ENCODE results near the gene SLC44A5. TPM values are rescaled to one million over a fixed set of nuclear protein-coding genes. Genes with fewer than 3 reads are reported as not detected.

The SLC44A5 gene
- total and polyA plus RNA-seq, 2 donors from 2014 or later = 0.66 to 5.0 TPM

- FAIRE-seq (no peak), DNase-seq (no peak)
- no peaks in the 10 kb centered on the region for H3K27me3 ChIP-seq (ENCODE audit: control insufficient read depth, insufficient read depth, low read length)
- intact Hi-C loops (cut with DNase I) = no loop called here
- no peak overlapping the region for H3K9ac ChIP-seq (ENCODE audit: low read length in 3 of 3)
- no peaks in the 10 kb centered on the region for H3K36me3 ChIP-seq (ENCODE audit: control insufficient read depth in 2 of 3, insufficient read depth in 3 of 3, low read length in 3 of 3)
- H3K4me3 ChIP-seq (ENCODE audit: low read length in 3 of 3) = no peak overlapping the region
- H3K27ac ChIP-seq (ENCODE audit: low read depth in 2 of 2, low read length in 2 of 2) = no peak overlapping the region
- H3K9me3 ChIP-seq (ENCODE audit: control insufficient read depth in 2 of 3, insufficient read depth in 1 of 3, low read length in 3 of 3) = no peaks in the 10 kb centered on the region
- TF ChIP-seq CTCF (IDR thresholded peaks at IDR 0.05; ENCODE audit: borderline replicate concordance, extremely low read depth, insufficient read depth) = no peak
- no peaks in the 10 kb centered on the region for H3K4me1 ChIP-seq (ENCODE audit: control insufficient read depth in 2 of 3, insufficient read depth in 2 of 3, low read depth in 1 of 3, low read length in 3 of 3)
These were observed 185.8 kb downstream of the SLC44A5 start for GRCh38 chr1:75425001-75425650.

GRCh38 chr1:75423616-75424015 lies 187.3 kb downstream of the SLC44A5 start:
- Histone ChIP-seq H3K9me3 (ENCODE audit: control insufficient read depth in 2 of 3, insufficient read depth in 1 of 3, low read length in 3 of 3) (no peaks in the 10 kb centered on the region), H3K36me3 (ENCODE audit: control insufficient read depth in 2 of 3, insufficient read depth in 3 of 3, low read length in 3 of 3) (no peaks in the 10 kb centered on the region), H3K27me3 (ENCODE audit: control insufficient read depth, insufficient read depth, low read length) (no peaks in the 10 kb centered on the region), H3K4me3 (ENCODE audit: low read length in 3 of 3) (no peak overlapping the region), H3K9ac (ENCODE audit: low read length in 3 of 3) (no peak overlapping the region), H3K27ac (ENCODE audit: low read depth in 2 of 2, low read length in 2 of 2) (no peak overlapping the region), H3K4me1 (ENCODE audit: control insufficient read depth in 2 of 3, insufficient read depth in 2 of 3, low read depth in 1 of 3, low read length in 3 of 3) (no peaks in the 10 kb centered on the region)
- no peak for TF ChIP-seq CTCF (IDR thresholded peaks at IDR 0.05; ENCODE audit: borderline replicate concordance, extremely low read depth, insufficient read depth)
- DNase-seq = no peak
- intact Hi-C loops (cut with DNase I) = no loop called here
- FAIRE-seq = no peak

GRCh38 chr1:75423136-75423535 lies 187.8 kb downstream of the SLC44A5 start:
- FAIRE-seq = no peak

More at GRCh38 chr1:75423136-75423535, 187.8 kb downstream of the SLC44A5 start:
- no peaks in the 10 kb centered on the region for H3K4me1 ChIP-seq (ENCODE audit: control insufficient read depth in 2 of 3, insufficient read depth in 2 of 3, low read depth in 1 of 3, low read length in 3 of 3)
- no peak for DNase-seq
- no peaks in the 10 kb centered on the region for H3K27me3 ChIP-seq (ENCODE audit: control insufficient read depth, insufficient read depth, low read length)
- H3K9ac ChIP-seq (ENCODE audit: low read length in 3 of 3) = no peak overlapping the region
- no peak overlapping the region for H3K4me3 ChIP-seq (ENCODE audit: low read length in 3 of 3)
- H3K36me3 ChIP-seq (ENCODE audit: control insufficient read depth in 2 of 3, insufficient read depth in 3 of 3, low read length in 3 of 3) = no peaks in the 10 kb centered on the region
- intact Hi-C loops (cut with DNase I) = no loop called here
- no peak for TF ChIP-seq CTCF (IDR thresholded peaks at IDR 0.05; ENCODE audit: borderline replicate concordance, extremely low read depth, insufficient read depth)
- no peak overlapping the region for H3K27ac ChIP-seq (ENCODE audit: low read depth in 2 of 2, low read length in 2 of 2)
- no peaks in the 10 kb centered on the region for H3K9me3 ChIP-seq (ENCODE audit: control insufficient read depth in 2 of 3, insufficient read depth in 1 of 3, low read length in 3 of 3)

Data from kidney (tissue), 14 donors.